ENCODE measurements around the gene ACP3.
"Not testable (repeated sequence)": the region's sequence is repeated elsewhere in the genome, so short reads cannot be mapped to it uniquely, and the experiment has no call there.

Gene ACP3

DNA sequence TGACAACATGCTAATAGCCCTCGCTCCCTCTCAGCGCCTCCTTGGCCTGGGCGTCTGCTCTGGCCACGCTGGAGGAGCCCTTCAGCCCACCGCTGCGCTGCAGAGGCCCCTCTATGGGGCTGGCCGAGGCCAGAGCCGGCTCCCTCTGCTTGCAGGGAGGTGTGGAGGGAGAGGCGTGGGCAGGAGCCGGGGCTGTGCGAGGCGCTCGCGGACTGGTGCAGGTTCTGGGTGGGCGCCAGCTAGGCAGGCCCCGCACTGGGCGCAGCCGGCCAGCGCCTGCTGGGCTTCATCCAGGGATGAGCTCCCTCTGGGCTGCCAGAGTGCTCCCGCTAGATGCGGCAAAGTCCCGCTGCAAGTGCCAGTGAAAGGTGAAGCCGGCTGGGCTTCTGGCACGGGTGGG lies 79.0 kb downstream of the ACP3 start:
- Histone ChIP-seq H3K36me3 (ENCODE audit: insufficient read depth, low read length) (no peaks in the 10 kb centered on the region), H3K4me1 (ENCODE audit: insufficient read depth, low read length) (peaks cover 11% of the 10 kb centered on the region; the same call in 1 of the 2 replicates), H3K9me3 (ENCODE audit: control insufficient read depth, insufficient read depth, low read length) (no peaks in the 10 kb centered on the region), H3K9ac (ENCODE audit: low read depth, low read length) (no peak overlapping the region)

DNA sequence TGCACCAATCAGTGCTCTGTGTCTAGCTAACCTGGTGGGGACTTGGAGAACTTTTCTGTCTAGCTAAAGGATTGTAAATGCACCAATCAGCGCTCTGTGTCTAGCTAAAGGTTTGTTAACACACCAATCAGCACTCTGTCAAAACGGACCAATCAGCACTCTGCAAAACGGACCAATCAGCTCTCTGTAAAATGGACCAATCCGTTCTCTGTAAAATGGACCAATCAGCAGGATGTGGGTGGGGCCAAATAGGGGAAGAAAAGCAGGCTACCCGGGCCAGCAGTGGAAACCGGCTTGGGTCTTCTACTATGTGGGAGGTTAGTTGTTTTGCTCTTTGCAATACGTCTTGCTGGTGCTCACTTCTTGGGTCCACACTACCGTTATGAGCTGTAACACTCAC lies 79.6 kb downstream of the ACP3 start:
- not testable (repeated sequence) for H3K9me3 ChIP-seq (ENCODE audit: control insufficient read depth, insufficient read depth, low read length); H3K36me3 ChIP-seq (ENCODE audit: insufficient read depth, low read length); H3K9ac ChIP-seq (ENCODE audit: low read depth, low read length)
- H3K4me1 ChIP-seq (ENCODE audit: insufficient read depth, low read length): peaks cover 11% of the 10 kb centered on the region; the same call in 1 of the 2 replicates

DNA sequence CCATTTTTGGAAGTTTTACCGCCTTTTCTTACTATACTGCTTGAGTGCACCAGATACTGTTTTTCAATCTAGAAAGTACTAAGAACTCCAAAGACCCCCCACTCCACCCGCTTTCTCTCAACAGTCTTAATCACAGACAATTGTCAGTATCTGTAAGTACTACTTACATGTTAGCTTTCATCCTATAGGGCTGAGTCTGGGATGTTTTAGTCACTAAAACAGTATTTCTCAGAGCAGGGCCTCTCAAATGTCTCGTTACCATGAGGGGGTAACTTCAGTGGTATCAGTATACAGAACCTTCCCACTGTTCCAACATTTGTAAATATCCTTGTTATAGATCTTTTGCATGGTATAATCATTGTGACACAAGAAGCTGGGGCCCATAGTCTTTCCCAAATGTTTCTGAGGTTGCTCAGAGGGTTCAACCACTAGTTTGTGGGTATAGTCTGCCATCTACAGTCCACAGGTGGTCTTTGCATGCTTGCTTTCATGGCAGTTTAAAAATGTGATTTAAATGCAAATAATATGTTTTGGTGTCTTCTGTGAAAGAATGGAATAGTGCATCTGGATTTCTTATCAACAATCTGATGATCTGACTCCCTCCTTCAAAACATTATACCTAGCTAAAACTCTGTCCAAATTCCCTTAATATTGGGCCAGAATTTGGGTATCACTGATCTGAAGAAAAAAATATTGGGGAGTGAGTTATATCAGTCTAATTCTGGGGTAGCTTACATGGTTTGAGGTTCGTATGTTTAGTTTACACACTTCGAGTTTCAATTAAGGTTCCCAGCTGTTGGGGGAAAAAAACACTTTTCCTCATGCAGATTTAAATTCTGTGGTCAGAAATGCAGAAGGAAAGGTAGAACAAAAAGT lies 82.1 kb downstream of the ACP3 start:
- H3K9ac ChIP-seq (ENCODE audit: low read depth, low read length): no peak overlapping the region
- peaks cover 11% of the 10 kb centered on the region; the same call in 1 of the 2 replicates for H3K4me1 ChIP-seq (ENCODE audit: insufficient read depth, low read length)
- H3K9me3 ChIP-seq (ENCODE audit: control insufficient read depth, insufficient read depth, low read length): no peaks in the 10 kb centered on the region
- H3K36me3 ChIP-seq (ENCODE audit: insufficient read depth, low read length): no peaks in the 10 kb centered on the region

DNA sequence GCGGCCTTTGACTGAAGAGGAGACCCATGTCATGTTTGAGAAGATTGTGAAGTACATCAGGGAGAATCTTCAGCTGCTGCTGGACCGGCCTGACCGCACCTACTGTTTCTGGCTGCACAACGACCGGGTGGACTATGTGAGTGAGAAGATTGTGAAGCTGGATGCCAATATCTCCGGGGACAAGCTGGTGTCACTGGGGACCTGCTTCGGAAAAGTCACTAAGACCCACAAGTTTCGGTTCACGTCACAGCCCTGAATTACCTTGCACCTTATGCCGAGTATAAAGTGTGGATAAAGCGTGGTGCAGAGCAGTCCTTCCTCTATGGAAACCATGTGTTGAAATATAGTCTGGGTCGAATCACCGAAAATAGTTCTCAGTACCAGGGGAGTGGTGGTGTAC lies 84.0 kb downstream of the ACP3 start:
- Histone ChIP-seq H3K9ac (ENCODE audit: low read depth, low read length) (no peak overlapping the region), H3K4me1 (ENCODE audit: insufficient read depth, low read length) (peaks cover 8% of the 10 kb centered on the region; the same call in 1 of the 2 replicates), H3K9me3 (ENCODE audit: control insufficient read depth, insufficient read depth, low read length) (no peaks in the 10 kb centered on the region), H3K36me3 (ENCODE audit: insufficient read depth, low read length) (no peaks in the 10 kb centered on the region)

DNA sequence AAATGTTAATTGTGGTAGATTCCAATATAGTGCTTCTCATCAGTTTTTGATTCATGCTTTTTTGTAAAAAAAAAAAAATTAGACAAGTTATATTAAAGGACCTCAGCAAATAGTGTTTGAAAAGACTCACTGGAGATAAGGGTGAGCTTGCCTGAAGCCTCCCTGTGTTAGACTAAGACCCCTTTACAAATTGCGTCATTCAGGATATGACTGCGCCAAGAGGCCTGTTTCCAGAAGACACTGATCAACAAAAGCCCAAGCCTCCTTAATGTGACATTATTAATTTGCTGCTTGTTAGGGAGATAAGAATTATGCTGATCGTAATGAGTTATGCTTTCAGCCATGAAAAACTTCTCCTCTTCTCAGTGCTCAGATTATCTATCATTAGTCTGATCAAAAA lies 87.1 kb downstream of the ACP3 start:
- no peak overlapping the region for H3K9ac ChIP-seq (ENCODE audit: low read depth, low read length)
- no peaks in the 10 kb centered on the region for H3K9me3 ChIP-seq (ENCODE audit: control insufficient read depth, insufficient read depth, low read length)

DNA sequence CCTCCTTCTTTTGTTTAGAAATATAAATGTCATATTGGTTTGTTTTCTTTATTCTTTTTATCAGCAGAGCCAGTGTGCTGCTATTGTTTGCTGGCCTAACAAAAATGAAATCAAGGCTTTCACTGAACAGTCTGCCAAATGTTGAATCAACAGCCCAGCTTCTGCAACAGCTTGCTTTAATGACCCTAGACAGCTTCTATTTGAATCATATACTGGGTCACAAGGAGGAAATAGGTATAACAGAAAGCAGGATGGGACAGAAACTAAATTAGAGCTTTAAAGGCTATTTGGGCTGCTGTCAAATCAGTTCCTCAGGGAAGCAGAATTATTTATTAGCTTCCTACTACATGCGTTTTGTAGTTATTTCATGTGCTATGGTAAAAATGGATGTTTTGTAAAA lies 88.0 kb downstream of the ACP3 start:
- Histone ChIP-seq H3K36me3 (ENCODE audit: insufficient read depth, low read length) (no peaks in the 10 kb centered on the region), H3K9me3 (ENCODE audit: control insufficient read depth, insufficient read depth, low read length) (no peaks in the 10 kb centered on the region), H3K9ac (ENCODE audit: low read depth, low read length) (no peak overlapping the region), H3K4me1 (ENCODE audit: insufficient read depth, low read length) (no peaks in the 10 kb centered on the region)

More for the DNA sequence above, 87.1 kb downstream of the ACP3 start:
- Histone ChIP-seq H3K36me3 (ENCODE audit: insufficient read depth, low read length) (no peaks in the 10 kb centered on the region), H3K4me1 (ENCODE audit: insufficient read depth, low read length) (peaks cover 3% of the 10 kb centered on the region; the same call in 1 of the 2 replicates)

DNA sequence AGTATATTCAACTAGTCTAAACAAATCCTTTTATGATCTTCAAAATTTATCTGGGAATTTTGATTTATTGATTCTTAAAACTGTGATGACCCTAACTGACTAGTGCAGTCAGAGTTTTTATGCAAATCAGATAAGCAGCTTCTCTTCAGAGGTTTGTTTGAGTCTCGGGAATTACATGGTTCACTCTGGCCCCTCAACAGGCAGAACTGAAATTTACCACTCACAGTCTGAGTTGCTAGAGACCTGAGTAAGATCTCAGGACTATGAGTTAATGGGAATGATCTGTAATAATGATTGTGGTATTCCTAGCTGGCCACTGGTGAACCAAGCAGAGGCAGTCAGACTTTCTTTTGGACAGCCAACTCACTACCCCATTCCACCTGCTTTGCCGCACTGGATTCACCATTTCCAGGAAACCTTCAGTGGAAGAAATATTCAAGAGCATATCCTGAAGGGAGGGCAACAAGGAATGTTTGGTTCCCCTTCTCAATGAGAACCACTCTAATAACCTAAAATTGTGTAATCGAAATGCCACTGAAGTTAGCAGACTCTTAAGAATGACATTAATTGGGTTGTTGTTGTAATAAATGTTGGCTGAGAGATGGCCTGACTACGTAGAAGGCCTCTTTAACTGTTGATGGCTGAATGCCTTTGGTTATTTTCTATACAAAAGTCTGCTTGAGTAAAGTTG lies 88.5 kb downstream of the ACP3 start:
- Histone ChIP-seq H3K36me3 (ENCODE audit: insufficient read depth, low read length) (no peaks in the 10 kb centered on the region), H3K9ac (ENCODE audit: low read depth, low read length) (no peak overlapping the region), H3K9me3 (ENCODE audit: control insufficient read depth, insufficient read depth, low read length) (no peaks in the 10 kb centered on the region), H3K4me1 (ENCODE audit: insufficient read depth, low read length) (no peaks in the 10 kb centered on the region)

DNA sequence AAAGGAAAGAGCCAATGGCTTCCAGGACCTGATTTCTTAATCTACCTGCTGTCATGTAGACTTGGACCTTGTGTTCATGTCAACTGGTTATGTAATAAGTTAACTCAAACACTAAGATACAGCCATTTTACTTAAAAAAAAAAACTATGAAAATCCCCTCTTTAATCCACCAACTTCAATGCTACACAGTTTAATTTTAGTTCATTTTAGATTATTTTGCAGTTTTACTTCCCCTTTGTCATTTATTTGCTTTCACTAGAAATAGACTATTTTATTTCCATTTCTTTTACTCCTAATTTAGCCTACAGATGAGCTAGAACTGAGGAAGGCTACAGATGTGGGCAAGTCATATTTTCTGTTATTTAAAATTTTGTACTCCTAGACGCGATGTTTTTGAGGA lies 89.4 kb downstream of the ACP3 start:
- Histone ChIP-seq H3K4me1 (ENCODE audit: insufficient read depth, low read length) (no peaks in the 10 kb centered on the region; the same call in 1 of the 2 replicates), H3K36me3 (ENCODE audit: insufficient read depth, low read length) (no peaks in the 10 kb centered on the region), H3K9me3 (ENCODE audit: control insufficient read depth, insufficient read depth, low read length) (no peaks in the 10 kb centered on the region), H3K9ac (ENCODE audit: low read depth, low read length) (no peak overlapping the region)

DNA sequence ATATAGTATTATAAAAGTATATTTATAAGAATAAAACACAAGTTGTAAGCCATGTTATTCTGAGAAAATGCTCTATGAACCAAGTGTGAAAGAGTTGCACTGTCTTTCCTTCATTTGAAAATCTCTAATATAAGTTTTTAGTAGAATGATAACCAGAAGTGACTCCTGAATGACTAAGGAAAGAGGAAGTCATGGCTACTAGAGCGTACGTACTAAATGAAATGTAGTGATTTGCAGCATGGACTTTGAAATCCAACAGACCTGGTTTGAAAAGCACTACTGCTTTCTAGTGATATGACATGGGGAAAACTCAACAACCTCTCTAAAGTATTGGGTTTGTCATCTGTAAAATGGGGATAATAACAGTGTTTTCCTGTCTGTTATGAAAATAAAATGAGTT lies 89.8 kb downstream of the ACP3 start:
- no peak overlapping the region for H3K9ac ChIP-seq (ENCODE audit: low read depth, low read length)
- no peaks in the 10 kb centered on the region for H3K9me3 ChIP-seq (ENCODE audit: control insufficient read depth, insufficient read depth, low read length)
- no peaks in the 10 kb centered on the region for H3K36me3 ChIP-seq (ENCODE audit: insufficient read depth, low read length)
- H3K4me1 ChIP-seq (ENCODE audit: insufficient read depth, low read length): no peaks in the 10 kb centered on the region; the same call in 1 of the 2 replicates
